Activated T-cell treated with anti-CD3 and anti-CD28 coated beads, Interleukin-2, amount 50 U/mL, for 4 hours (primary cell): ENCODE data around the gene FGGY. TPM values are rescaled to one million over a fixed set of nuclear protein-coding genes. Genes with fewer than 3 reads are reported as not detected.
"Not testable (repeated sequence)": the region's sequence is repeated elsewhere in the genome, so short reads cannot be mapped to it uniquely, and the experiment has no call there.

Experiments used
- ATAC-seq, 2 donors: fragments of 200-7000 bp; cut with Tn5 transposase; one replicate each; pipeline ENCODE4 v1.10.0; 2021
- DNase-seq: peaks from one replicate; pipeline ENCODE4 v3.0.0-alpha.2; 2020
- H3K27me3 Mint-ChIP-seq: one replicate; pipeline ENCODE4 v1.8.0; 2021; ENCODE audit warnings: low read depth, mixed read lengths
- H3K36me3 Mint-ChIP-seq: one replicate; pipeline ENCODE4 v1.8.0; 2022; ENCODE audit warnings: mixed read lengths; ENCODE audit not compliant: insufficient read depth
- H3K4me1 Mint-ChIP-seq: one replicate; pipeline ENCODE4 v1.8.0; 2021; ENCODE audit warnings: low read depth, mixed read lengths
- H3K4me3 Mint-ChIP-seq: one replicate; pipeline ENCODE4 v1.8.0; 2021; ENCODE audit warnings: mild to moderate bottlenecking, moderate library complexity, mixed read lengths
- H3K9me3 Mint-ChIP-seq: one replicate; pipeline ENCODE4 v1.8.0; 2021; ENCODE audit warnings: mixed read lengths
- total RNA-seq, 3 donors: library from RNA; stranded (reverse); gene quantifications; one replicate each; pipeline ENCODE4 v1.2.1, GENCODE V29; 2021

The FGGY gene
- total RNA-seq, 3 donors from 2014 or later, result 2.5 to 4.8 (median 3.1) TPM

DNA sequence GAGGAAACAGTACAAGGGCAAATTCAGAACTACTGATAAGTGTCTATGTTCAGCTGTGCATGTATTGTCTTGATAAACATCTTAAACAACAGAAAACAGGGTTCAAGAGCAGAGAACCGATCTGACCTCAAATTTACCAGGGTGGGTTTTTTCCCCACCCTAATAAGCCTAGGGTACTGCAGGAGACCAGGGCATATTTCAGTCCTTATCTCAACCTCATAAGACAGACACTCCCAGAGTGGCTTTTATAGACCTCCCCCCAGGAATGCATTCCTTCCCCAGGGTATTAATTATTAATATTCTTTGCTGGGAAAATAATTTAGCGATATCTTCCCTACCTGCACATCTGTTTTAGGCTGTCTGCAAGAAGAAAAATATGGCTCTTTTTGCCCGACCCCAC lies 261.7 kb downstream of the FGGY start:
- not testable (repeated sequence) for H3K4me1 Mint-ChIP-seq, ATAC-seq, H3K4me3 Mint-ChIP-seq, H3K27me3 Mint-ChIP-seq, DNase-seq
- Mint-ChIP-seq H3K36me3 (peaks cover 25% of the 10 kb centered on the region), H3K9me3 (peaks cover 14% of the 10 kb centered on the region)

DNA sequence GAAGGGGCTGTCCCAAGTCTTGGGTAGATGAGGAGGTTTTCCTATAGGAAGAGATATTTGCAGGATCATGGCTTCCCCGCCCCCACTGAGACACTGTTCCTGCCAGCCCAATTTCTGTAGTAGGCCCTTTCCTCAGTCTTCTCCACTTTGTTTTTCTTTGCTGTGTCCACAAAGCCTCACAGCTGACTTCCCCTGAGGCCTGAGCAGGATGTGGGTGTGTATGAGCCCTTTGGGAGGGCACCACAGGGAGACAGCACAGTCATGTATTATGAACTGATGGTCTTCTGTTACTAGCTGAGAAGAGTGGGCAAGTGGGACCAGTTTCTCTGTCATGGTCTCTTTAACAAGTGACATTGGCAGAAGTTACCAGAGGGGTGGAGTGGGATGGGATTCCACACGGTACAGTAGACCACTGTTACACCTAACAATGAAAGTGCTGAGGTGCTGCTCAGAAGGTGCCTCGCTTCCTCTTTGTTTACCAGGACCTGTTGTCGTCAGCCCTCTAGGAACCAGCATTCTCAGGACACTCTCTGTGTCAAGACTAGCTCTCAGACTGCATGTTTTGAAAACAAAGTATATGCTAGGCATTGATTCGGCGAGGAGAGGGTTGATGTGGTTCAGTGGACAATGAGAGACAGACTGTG lies 264.0 kb downstream of the FGGY start:
- no peak overlapping the region for H3K4me3 Mint-ChIP-seq
- H3K36me3 Mint-ChIP-seq, result peaks cover 19% of the 10 kb centered on the region
- no peak for ATAC-seq
- no peak for DNase-seq
- H3K27me3 Mint-ChIP-seq, result no peaks in the 10 kb centered on the region
- peaks cover 5% of the 10 kb centered on the region for H3K4me1 Mint-ChIP-seq
- H3K9me3 Mint-ChIP-seq, result peaks cover 14% of the 10 kb centered on the region

DNA sequence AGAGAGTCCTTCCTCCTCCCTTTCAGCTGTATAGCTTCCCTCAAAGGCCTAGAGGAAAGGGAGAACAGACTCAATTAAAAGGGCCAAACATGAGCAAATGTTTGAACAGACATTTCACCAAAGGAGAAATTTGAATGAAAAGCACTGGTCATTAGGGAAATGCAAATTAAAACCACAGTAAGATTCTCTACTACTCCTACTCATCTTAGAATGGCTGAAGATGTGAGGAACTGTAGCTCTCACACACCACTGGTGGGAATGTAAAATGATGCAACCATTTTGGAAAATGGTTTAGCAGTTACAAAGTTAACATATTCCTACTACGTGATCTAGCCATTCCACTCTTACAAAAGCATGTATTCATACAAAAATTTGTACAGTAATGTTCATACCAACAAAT lies 264.9 kb downstream of the FGGY start:
- ATAC-seq, result no peak
- H3K27me3 Mint-ChIP-seq, result no peaks in the 10 kb centered on the region
- DNase-seq, result no peak

DNA sequence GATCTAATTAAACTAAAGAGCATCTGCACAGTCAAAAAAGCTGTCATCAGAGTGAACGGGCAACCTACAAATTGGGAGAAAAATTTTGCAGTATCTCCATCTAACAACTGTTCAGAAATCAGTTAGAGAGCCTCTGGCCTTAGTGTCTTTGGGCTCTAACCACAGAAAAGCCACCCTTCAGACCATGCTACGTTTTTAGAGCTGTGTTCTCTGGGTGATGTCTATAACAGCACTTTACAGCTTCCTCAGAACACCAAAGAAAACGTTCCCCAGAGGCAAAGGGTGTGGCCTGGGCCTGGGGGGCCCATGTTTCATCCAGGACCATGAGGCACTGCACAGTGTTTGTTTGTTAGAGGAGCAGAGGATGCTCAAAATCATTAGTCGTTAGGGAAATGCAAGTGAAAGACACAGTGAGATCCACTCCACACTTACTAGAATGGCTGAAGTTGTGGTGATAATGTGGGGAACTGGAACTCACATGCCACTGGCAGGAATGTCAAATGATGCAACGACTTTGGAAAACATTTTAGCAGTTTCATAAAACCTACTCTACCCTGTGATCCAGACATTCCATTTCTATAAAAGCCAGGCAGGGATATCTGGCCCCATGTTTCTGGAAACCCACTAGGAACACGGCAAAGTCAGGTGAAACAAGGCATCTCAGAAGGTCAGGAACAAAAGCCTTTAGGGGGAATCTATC lies 267.4 kb downstream of the FGGY start:
- H3K4me3 Mint-ChIP-seq, result no peak overlapping the region
- peaks cover 2% of the 10 kb centered on the region for H3K36me3 Mint-ChIP-seq
- ATAC-seq (no peak), DNase-seq (no peak)
- H3K9me3 Mint-ChIP-seq, result no peaks in the 10 kb centered on the region
- no peaks in the 10 kb centered on the region for H3K27me3 Mint-ChIP-seq
- peaks cover 5% of the 10 kb centered on the region for H3K4me1 Mint-ChIP-seq

More for the DNA sequence above, 264.9 kb downstream of the FGGY start:
- Mint-ChIP-seq H3K4me3 (no peak overlapping the region), H3K9me3 (peaks cover 14% of the 10 kb centered on the region), H3K4me1 (peaks cover 5% of the 10 kb centered on the region), H3K36me3 (peaks cover 14% of the 10 kb centered on the region)

DNA sequence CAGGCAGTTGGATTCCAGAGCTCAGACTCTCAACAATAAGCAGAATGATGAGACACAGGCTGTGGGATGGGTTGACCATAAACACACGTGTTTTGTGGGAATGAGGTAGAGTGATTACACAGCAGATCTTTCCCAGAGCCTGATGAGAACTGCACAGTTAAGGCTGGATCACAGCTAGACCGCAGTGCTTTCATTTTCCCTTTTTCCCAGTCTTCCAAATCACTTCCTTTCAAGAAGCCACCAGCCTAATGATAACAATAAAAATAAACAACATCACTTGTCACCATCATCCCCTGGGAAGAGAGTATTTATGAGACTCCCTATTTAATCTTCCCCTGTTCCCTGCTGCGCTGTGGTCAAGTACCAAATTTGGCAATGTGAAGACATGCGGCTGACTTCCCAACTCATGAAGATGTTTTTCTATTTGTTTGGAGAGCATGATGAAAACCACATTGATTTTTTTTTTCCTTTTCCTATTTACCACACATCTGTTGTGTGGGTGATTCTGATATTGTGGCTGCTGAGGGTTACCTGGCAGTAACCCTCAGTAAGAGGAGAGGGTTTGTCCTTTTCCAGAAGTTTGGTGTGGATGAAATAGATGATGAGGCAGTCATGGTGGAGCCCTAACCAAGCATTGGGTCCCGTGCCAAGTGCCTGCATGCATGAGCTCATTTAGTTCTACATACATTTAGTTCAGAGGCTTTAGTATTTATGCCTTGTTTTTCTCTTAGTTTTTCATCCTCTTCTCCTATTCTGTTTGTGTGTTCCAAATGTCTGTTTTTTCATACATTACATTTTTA lies 268.9 kb downstream of the FGGY start:
- H3K4me1 Mint-ChIP-seq, result peaks cover 15% of the 10 kb centered on the region
- H3K36me3 Mint-ChIP-seq, result no peaks in the 10 kb centered on the region
- no peaks in the 10 kb centered on the region for H3K9me3 Mint-ChIP-seq
- no peaks in the 10 kb centered on the region for H3K27me3 Mint-ChIP-seq
- ATAC-seq (no peak), DNase-seq (no peak)
- H3K4me3 Mint-ChIP-seq, result no peak overlapping the region

DNA sequence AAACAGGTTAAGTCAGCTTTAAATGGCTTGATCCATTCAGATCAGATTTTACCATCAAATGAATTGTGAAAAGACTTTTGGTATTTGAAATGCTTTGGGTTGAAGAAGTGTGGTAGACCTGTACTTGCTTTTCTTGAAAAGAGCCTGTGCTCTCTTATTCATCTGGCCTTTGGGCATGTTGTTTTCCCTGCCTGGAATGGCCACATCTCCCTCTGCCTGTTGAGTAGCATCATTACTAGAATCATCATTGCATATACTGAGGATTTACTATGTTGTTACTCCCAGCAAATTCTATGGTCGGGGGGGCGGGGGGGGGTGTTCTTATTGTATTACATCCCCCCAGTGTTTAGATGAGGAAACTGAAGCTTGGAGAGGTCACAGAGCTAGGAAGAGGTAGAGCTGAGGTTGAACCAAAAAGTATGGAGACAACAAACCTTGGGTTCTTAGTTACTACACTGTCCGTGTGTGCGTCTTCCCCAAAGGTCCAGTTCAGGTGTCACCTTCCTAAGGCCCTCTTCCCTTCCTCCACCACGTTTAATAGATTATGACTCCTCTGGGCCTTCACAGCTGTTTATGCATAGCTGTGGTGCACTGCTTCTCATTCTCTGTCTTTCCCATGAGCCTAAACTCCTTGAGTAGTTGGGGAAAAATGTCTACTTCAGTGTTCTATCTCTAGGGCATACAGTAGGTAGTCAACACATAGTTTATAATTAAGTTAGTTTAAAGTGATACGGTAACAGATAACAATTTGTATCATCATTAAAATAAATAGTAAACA lies 271.5 kb downstream of the FGGY start:
- no peaks in the 10 kb centered on the region for H3K36me3 Mint-ChIP-seq
- no peaks in the 10 kb centered on the region for H3K9me3 Mint-ChIP-seq
- peaks cover 29% of the 10 kb centered on the region for H3K4me1 Mint-ChIP-seq
- no peak for ATAC-seq
- DNase-seq, result no peak
- no peaks in the 10 kb centered on the region for H3K27me3 Mint-ChIP-seq
- no peak overlapping the region for H3K4me3 Mint-ChIP-seq

DNA sequence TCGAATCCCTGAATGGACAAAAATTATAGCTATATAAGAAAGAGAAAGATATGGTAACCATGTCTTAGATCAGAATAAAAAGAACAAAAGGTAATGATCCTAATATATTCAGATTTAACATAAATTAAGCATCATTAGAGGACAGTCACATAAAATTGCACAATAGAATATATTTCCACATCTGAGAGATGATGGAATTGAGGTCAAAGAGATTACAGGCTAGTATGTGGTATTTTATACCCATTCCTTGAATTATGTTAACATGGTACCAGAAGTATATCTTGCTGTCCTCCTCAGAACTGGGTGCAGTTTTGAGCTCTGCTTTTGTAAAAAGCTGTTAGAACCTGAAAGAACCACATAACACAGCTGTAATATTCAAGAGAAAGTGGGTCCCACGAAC lies 272.3 kb downstream of the FGGY start:
- no peaks in the 10 kb centered on the region for H3K27me3 Mint-ChIP-seq
- no peak overlapping the region for H3K4me3 Mint-ChIP-seq
- peaks cover 5% of the 10 kb centered on the region for H3K9me3 Mint-ChIP-seq
- no peak for ATAC-seq
- peaks cover 29% of the 10 kb centered on the region for H3K4me1 Mint-ChIP-seq
- peaks cover 2% of the 10 kb centered on the region for H3K36me3 Mint-ChIP-seq
- DNase-seq, result no peak

DNA sequence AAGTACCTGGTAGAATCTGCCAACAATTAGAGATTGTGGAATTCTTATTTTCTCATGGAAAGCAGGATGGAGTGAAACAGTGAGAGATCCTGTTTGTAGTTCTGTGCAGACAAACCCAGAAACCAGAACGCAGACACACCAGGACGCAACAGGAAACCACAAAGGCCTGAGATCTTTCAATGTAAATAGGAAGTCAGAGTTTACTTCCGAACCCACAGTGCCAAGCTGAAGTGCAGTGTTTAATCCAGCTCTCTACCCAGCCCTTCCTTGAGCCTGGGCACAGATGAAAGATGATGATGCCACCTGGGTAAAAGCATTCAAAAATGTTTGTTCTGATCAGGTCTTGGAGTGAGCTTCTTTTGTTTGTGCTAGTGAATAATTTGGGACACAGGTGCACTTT lies 273.6 kb downstream of the FGGY start:
- DNase-seq (no peak), ATAC-seq (peak; percentile 54 to 65)
- H3K9me3 Mint-ChIP-seq, result peaks cover 7% of the 10 kb centered on the region
- peaks cover 29% of the 10 kb centered on the region for H3K4me1 Mint-ChIP-seq
- no peak overlapping the region for H3K4me3 Mint-ChIP-seq
- peaks cover 5% of the 10 kb centered on the region for H3K36me3 Mint-ChIP-seq
- H3K27me3 Mint-ChIP-seq, result no peaks in the 10 kb centered on the region

DNA sequence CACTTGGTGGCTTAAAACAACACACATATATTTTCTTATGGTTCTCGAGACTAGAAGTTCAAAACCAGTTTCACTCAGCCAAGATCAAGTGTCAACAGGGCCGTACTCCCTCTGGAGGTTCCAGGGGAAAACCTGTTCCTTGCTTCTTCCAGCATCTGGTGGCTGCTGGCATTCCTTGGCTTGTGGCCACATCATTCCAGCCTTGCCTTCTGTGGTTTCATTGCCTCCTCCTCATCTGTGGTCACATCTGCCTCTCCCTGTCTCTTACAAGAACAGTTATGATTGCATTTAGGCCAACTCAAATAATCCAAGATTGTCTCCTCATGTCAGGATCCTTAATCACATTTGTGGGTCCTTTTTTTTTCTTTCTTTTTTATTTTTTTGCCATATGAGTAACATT lies 277.2 kb downstream of the FGGY start:
- ATAC-seq, result no peak
- Mint-ChIP-seq H3K4me3 (no peak overlapping the region), H3K36me3 (peaks cover 6% of the 10 kb centered on the region), H3K27me3 (no peaks in the 10 kb centered on the region), H3K4me1 (peaks cover 29% of the 10 kb centered on the region), H3K9me3 (peaks cover 7% of the 10 kb centered on the region)
- no peak for DNase-seq

DNA sequence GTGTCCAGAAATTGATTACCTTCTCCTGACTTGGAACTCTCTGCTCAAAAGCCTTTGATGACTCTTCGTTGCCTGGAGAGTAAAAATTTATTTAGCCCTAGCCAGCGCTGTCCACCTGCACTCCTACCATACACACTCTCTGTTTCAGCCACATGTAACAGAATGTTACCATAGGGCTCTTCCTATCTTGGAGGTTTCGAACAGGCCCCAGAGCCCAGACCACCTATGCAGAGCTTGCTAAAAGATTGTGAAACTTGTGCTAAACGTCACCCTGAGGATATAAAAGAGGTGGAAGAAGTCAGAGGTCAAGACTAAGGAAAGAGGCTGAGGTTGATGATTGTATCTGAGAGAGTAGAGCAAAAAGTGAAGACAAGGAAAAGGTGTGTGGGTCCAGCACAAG lies 280.9 kb downstream of the FGGY start:
- H3K9me3 Mint-ChIP-seq, result peaks cover 7% of the 10 kb centered on the region
- H3K4me1 Mint-ChIP-seq, result peaks cover 2% of the 10 kb centered on the region
- no peaks in the 10 kb centered on the region for H3K27me3 Mint-ChIP-seq

DNA sequence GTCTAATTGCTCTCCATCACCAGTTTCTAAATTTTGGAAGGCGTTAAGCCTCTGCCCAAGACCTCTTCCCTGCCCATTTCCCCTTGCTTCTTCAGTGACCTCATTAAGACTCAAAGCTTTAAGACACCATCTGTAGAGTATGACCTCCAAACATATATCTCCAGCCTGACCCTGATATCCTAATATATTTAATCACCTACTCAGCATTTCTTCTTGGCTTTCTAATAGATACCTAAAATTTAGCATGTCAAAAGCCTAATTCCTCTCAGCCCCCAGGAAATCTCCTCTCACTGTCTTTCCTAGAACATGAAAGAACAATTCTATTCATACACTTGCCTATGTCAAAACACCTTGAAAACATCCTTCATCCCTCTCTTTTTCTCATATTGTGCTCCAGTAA lies 282.3 kb downstream of the FGGY start:
- no peaks in the 10 kb centered on the region for H3K27me3 Mint-ChIP-seq
- H3K4me3 Mint-ChIP-seq, result no peak overlapping the region
- H3K36me3 Mint-ChIP-seq, result peaks cover 4% of the 10 kb centered on the region
- H3K9me3 Mint-ChIP-seq, result peaks cover 5% of the 10 kb centered on the region
- DNase-seq (no peak), ATAC-seq (no peak)
- no peaks in the 10 kb centered on the region for H3K4me1 Mint-ChIP-seq

More for the DNA sequence above, 280.9 kb downstream of the FGGY start:
- Mint-ChIP-seq H3K36me3 (peaks cover 6% of the 10 kb centered on the region), H3K4me3 (no peak overlapping the region)
- ATAC-seq (no peak), DNase-seq (no peak)

DNA sequence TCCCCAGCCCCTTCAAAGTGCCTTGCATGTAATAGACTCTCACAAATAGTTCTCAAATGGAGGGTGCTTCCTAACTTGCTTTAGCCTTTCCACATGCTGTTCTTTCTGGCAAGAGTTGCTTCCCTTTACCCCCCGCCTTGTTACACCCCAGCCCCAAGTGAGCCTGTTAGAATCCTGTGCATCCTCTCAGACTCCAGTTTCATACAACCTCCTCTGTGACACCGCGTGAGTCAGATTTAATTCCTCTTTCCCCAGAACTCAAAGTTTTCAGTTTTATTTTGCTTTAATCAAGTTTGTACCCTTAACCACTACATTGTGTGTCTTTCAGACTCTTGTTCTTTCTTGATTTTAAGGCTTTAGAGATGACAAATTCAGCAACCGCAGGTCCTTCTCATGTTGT lies 283.4 kb downstream of the FGGY start:
- H3K4me3 Mint-ChIP-seq, result no peak overlapping the region
- H3K4me1 Mint-ChIP-seq, result no peaks in the 10 kb centered on the region
- no peaks in the 10 kb centered on the region for H3K27me3 Mint-ChIP-seq
- DNase-seq (no peak), ATAC-seq (no peak)
- peaks cover 4% of the 10 kb centered on the region for H3K9me3 Mint-ChIP-seq
- peaks cover 4% of the 10 kb centered on the region for H3K36me3 Mint-ChIP-seq

DNA sequence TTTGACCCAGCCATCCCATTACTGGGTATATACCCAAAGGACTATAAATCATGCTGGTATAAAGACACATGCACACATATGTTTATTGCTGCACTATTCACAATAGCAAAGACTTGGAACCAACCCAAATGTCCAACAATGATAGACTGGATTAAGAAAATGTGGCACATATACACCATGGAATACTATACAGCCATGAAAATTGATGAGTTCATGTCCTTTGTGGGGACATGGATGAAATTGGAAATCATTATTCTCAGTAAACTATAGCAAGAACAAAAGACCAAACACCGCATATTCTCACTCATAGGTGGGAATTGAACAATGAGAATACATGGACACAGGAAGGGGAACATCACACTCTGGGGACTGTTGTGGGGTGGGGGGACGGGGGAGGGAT lies 295.5 kb downstream of the FGGY start:
- ATAC-seq, H3K4me3 Mint-ChIP-seq, H3K4me1 Mint-ChIP-seq, H3K9me3 Mint-ChIP-seq, H3K27me3 Mint-ChIP-seq, DNase-seq, H3K36me3 Mint-ChIP-seq: not testable (repeated sequence)

DNA sequence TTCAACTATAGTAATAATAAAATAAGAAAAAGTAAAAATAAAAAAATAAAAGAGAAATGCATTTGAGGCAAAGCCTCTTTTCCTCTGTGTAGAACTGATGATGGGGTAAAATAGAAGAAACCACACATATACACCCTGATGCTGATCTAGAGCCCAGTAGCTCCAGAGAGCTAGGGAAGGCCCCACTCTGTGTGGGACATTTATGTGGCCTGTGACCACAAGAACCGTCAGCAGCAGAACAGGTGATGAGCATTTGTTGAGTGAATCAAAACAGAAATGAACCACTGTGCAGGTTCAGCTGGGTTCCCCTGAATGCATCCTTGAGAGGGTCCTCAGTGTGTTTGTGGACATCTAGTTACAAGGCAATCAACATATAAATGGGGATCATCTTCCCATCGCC lies 296.0 kb downstream of the FGGY start:
- no peak for ATAC-seq
- Mint-ChIP-seq H3K36me3 (no peaks in the 10 kb centered on the region), H3K4me3 (no peak overlapping the region), H3K4me1 (no peaks in the 10 kb centered on the region), H3K27me3 (no peaks in the 10 kb centered on the region), H3K9me3 (peaks cover 3% of the 10 kb centered on the region)
- DNase-seq, result no peak
